HG02763 (cell line): ENCODE data around the gene CALN1.
"Not testable (repeated sequence)": the region's sequence is repeated elsewhere in the genome, so short reads cannot be mapped to it uniquely, and the experiment has no call there.

Experiments used
- ATAC-seq: cut with Tn5 transposase; IDR thresholded peaks from one replicate; pipeline ENCODE4 v1.9.1; 2021; ENCODE audit warnings: mild to moderate bottlenecking, moderate library complexity; ENCODE audit not compliant: unreplicated experiment

CALN1 gene

GRCh38 chr7:72412121-72412618 lies at the start of gene CALN1:
TSS of gene CALN1 (minus strand) at chr7:72412338.
- ATAC-seq = not testable (repeated sequence)

- no peak for ATAC-seq
These were observed 41.3 kb upstream of the CALN1 start for GRCh38 chr7:72453471-72453870.

GRCh38 chr7:72447465-72448204 lies 35.5 kb upstream of the CALN1 start:
- no peak for ATAC-seq

- no peak for ATAC-seq
These were observed 34.7 kb upstream of the CALN1 start for GRCh38 chr7:72446591-72447462.

DNA sequence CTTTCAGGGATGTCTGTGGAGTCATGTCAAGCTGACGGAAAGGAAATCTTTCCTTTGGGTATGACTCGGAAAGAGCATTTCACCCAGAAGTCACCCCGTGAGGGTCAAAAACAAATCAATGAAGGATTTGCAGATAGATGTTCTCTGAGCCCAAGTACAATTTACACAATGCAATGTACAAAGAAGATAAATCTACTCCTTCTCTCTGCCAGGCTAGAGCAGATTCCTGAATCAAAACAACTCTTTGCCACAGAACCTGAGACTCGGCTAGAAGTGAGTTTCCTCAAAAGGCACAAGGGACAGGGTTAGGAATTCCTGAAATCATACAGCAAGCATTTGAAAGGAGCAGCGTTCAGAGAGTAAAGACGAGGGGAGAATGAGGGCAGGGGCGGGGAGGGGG lies 34.0 kb upstream of the CALN1 start:
- ATAC-seq = no peak

DNA sequence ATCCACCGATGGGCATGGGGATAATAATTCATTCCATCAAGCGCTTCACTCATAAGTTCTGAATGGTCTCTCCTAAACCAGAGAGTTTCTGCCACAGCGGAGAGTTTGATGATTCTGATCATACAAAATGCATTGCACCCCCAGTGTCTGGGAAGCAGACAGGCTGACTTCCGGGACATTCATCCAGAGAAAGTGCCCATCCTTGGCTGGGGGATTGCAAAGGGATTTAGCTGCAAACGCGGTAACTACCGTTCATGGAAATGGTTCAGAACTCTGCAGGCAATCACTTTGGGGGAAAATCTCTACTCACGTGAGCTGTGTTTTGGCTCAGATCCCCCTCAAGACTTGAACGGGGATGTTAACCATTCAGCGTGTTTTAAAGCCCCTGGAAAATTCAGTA lies 33.4 kb upstream of the CALN1 start:
- ATAC-seq = no peak

DNA sequence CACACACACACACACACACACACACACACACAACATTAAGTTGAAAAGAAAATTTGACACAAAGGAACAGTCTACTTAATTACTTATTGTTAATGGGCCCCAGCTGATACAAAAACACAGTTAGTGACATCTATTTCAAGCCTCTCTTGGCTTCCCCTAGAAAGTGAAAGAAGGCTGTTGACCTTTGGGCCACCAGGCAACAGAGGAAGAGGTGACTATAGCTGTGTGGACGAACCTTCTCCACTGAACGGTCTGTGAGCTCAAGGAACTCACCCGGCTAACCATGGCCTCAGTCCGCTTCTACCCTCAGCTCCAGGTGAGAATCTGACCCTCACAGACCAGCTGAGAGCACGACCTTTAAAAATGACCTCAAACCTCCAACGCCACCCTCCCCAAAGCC lies 32.9 kb upstream of the CALN1 start:
- no peak for ATAC-seq

DNA sequence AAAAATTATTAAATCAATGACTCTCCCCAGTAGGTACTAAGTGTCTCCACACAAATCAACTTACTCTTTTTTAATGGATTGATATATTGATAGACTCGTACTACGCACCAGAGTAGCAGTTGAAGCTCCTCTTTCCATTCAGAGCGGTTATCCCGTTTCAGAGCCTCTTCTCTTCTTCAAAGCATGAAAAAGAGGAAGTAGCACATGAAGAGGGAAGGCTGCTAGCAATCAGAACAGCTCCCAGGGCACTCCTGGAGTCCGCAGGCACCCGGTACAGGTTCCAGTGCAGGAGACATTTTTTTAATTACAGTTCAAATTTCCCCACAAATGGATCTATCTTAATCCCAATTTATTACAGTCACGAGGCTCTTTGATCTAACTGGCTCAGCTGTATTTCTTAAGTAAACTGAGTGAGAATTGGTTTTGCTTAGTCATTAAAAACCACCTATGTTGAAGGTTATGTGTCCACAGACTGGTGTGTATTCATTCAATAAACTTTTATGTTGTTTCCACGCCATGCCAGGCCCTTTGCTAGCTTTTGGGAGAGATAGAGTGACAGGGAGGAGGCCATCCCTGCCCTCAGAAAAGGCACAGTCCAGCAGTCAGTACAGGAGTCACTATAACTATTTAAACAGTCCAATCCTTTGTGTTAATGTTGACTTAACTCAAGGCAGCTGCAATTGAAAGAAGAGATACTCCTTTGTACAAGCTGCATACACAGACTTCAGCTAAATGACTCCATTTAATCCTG lies 32.1 kb upstream of the CALN1 start:
- no peak for ATAC-seq

DNA sequence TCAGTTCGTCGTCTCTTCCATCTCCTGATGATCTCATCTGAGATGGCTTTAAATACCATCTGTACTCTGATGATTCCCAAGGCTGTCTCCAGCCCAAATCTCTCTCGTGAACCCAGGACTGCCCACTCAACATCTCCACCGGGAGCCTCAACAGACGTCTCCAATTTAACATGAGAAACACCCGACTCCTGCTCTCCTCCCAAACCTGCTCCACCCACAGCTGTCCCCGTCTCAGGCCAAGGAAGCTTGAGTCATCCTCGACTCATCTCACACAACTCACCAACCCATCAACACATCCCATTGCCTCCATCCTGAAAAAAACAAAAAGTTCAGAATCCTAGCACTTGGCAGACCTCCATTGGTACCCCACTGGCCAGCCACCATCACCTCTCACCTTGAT lies 29.7 kb upstream of the CALN1 start:
- no peak for ATAC-seq

- no peak for ATAC-seq
These were observed 26.4 kb upstream of the CALN1 start for GRCh38 chr7:72438491-72438890.

DNA sequence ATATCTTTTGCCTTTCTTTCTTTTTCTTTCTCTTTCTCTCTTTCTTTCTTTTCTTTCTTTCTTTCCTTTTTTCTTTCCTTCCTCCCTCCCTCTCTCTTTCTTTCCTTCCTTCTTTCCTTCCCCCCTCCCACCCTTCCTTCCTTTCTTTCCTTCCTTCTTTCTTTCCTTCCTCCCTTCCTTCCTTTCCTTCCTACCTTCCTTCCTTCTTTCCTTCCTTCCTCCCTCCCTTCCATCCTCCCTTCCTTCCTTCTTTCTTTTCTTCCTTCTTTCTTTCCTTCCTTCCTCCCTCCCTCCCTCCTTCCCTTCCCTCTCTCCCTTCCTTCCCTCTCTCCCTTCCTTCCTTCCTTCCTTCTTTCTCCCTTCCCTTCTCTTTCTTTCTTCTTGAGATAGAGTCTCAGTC lies 25.5 kb upstream of the CALN1 start:
- no peak for ATAC-seq

- no peak for ATAC-seq
These were observed 25.0 kb upstream of the CALN1 start for GRCh38 chr7:72437061-72437585.

DNA sequence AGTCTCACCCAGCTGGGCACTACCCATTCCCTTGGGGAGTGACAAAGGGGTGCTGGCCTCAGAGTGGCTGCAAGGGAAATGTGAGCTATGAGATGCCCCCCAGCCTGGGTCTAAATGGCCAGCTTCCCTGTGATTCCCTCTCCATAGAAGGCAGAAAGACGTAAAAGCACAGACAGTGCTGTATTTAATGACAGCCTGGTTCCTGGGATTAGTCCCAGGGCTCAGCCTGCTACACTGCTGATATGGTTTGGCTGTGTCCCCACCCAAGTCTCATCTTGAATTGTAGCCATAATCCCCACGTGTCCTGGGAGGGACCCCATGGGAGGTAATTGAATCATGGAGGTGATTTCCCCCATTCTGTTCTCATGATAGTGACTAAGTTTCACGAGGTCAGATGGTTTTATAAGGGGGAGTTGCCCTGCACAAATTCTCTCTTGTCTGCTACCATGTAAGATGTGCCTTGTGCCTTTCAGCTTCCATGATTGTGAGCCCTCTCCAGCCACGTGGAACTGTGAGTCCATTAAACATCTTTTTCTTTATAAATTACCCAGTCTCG lies 23.9 kb upstream of the CALN1 start:
- no peak for ATAC-seq

- ATAC-seq = no peak
These were observed 23.2 kb upstream of the CALN1 start for GRCh38 chr7:72435366-72435765.

GRCh38 chr7:72430531-72430930 lies 18.4 kb upstream of the CALN1 start:
- ATAC-seq = no peak

- ATAC-seq = no peak
These were observed 17.2 kb upstream of the CALN1 start for GRCh38 chr7:72429316-72429715.

DNA sequence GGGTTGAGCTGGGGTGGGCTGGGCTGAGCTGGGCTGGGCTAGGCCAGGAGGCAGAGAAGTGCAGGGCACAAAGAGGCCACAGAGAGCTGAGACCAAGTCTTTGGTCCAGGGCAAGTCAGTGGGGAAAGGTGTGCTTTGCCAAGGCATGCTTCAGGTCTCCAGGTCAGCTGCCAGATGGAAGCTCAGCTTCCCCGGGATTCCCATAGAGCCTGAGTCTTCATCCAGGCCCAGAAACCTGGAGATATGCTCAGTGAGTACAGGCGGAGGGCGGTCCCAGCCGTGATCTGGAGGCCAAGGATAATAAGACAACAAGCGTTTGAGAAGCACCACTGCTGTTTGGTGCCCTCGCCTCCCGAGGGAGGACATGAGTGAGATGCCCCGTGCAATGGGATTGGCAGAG lies 4.7 kb upstream of the CALN1 start:
- no peak for ATAC-seq

DNA sequence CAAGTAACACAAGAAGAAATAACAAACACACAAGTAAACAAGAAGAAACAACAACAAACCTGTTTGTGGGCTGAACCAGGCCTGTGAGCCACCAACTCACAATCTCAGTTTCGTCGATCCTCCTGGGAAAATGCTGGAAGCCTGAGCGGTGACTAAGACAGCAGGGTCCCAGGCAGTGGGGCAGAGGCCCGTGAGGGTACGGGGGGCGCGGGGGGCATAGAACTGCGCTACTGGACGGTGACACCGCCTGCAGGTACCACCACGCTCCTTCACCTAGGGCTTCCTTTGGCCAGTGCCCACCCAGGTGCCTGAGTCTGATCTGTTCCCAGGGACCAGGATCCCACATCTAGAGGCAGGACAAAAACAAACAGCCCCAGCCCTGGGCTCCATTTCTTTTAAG lies 3.4 kb upstream of the CALN1 start:
- no peak for ATAC-seq

DNA sequence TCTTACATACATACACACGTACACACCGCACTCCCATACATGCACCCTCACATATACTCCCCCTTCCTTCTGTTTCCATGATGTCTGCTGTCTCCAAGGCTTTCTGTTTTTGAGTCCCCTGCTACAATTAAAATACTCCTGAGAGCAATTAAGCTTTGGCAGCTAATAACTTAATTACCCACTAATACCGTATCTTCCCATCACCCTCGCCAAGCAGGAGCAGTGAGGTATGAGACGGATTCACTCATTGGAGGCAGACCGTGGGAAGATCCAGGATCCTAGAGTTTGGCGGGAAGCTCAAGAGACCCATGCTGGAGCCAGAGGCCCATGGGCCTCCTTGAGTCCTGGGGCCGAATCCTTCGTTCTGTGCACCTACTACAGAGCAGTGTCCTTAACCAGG lies 1.7 kb upstream of the CALN1 start:
- ATAC-seq = no peak

- no peak for ATAC-seq
These were observed 1.2 kb upstream of the CALN1 start for GRCh38 chr7:72413290-72413689.

DNA sequence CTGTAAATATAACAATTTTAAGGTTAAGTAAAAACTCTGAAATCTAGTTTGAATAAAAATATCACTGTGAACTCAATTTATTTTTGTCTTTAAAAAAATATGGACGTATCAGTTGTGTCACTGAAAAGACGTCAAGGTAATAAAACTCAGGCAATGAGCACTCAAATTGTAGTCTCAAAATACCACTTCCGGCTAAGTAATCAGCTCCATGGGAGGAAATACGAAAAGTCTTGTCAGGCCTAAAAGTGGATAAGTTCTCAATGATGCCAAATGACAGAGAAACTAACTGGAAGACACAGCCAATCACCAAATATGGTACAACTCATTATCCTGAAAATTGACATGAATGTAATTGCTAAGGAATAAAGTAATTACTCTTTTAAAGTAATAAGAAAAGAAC lies 719 bp downstream of the CALN1 start:
- no peak for ATAC-seq
